SKM-1 (cell line): Measurements from ENCODE around the gene PKP3.
A peak's percentile ranks its signal among the peaks of the same experiment; 100 is the strongest.

Experiments used
- DNase-seq: peaks from one replicate; lab custom pipeline; 2025; ENCODE audit not compliant: unreplicated experiment; lab: John Stamatoyannopoulos, UW

Gene PKP3

GRCh38 chr11:444396-445144 lies 50.6 kb downstream of the PKP3 start:
- DNase-seq: no peak

DNA sequence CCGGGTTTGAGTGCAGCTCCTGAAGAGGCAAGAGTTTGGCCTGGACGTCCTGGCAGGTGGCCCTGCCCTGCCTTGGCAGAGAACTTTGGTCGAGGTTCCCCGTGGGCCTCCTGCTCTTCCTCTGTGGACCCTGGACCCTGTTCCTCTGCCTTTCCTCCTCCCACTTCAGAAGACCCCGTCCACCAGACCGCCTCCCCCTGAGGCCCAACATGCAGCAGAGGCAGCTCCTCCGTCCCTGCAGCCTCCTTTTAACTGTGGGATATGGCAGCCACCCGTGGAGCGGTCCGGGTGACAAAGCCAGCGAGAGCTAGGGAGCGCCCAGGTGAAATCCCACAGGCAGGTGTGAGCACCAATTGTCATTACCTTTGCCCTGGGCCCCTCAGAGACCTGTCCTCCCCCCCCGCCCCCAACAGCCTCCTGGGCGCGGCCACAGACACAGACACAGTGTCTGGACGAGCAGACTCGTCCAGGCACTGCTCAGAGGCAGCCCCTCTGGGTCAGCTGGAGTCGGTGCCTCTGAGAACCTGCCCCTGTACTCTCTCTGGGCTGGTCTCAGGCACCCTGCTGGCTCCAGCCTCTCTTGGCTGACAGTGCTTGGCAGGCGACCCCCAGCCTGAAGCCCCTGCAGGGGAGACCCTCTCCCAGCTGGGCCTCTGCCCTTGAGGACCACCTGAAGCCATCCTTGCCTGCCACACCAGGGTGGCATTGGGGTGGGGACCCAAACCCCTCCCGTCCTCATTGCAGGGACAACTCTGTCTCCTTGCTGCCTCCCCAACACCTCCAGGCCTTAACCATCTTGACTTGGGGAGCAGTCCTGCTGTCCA lies 52.0 kb downstream of the PKP3 start:
- no peak for DNase-seq

GRCh38 chr11:446891-447290 lies 52.9 kb downstream of the PKP3 start:
- DNase-seq: no peak

GRCh38 chr11:447923-448731 lies 54.1 kb downstream of the PKP3 start:
- DNase-seq: peak; percentile 88

DNA sequence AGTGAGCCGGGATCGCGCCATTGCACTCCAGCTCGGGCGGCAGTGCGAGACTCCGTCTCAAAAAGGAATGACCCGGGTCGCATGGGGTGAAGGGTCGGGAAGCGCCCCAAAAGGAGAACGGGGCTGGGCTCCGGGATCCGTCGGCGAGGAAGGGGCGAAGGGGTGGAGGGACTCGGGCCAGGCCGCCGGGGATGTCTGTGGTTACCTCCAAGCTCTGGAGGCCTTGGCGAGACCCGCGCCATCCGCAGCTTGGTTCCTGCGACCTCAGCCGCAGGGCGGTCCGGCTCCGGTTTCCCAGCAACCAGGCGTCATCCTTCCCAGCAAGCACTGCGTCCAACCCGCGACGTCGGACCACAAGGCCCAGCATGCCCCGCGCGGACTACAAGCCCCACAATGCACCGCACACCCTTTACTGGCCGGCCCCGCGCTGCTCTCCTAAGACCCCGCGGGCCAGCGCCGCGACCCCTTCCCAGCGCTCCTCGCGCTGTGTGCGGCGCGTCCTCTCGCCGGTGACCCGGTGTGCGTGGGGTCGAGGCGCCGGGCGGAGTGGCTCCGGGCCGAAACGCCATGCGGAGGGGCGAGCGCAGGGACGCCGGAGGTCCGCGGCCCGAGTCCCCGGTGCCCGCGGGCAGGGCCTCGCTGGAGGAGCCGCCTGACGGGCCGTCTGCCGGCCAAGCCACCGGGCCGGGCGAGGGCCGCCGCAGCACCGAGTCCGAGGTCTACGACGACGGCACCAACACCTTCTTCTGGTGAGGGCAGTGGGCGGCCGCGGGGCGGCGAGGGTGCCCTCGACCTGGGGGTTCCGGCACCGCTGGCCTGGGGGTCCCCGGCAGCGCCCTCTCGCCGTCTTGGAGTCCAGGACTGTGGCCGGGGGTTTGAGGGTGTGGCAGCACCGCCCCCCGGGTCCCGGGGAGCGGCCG lies 56.1 kb downstream of the PKP3 start, which contains the start of gene PTDSS2:
Gene PTDSS2 (plus strand): TSS at position 391 of the 920 bp plus-strand sequence. CDS start 177 bp downstream, at position 568.
- DNase-seq: peak; percentile 93

- no peak for DNase-seq
Observed at GRCh38 chr11:450809-451451, 56.9 kb downstream of the PKP3 start.

- DNase-seq: no peak
Observed at GRCh38 chr11:451738-452137, 57.7 kb downstream of the PKP3 start.

DNA sequence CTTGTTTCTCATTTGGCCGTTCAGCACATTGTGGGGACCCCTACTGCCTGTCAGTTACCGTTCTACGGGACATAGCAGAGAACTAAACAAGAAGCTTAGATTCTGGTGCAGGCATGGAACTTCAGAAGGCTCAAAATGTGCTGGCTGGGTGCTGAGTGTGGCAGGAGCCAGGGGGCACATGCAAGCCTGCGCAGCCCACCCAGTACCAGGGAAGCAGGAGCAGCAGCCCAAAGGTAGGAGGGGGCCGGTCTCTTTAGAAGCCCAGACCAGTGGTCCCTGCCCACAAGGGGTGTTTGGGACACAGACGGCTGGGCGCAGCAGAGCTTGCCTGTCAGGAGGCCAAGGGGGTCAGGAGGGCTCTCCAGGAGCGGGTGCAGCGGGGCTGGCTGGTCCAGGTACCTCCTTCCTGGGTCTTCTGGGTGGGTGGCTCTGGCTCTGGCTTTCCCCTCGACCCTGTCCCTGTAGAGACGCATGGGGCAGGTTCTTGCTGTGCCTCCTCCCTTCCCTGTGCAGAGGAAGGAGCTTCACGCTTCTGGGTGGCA lies 58.3 kb downstream of the PKP3 start:
- no peak for DNase-seq

GRCh38 chr11:452916-453527 lies 59.0 kb downstream of the PKP3 start:
- no peak for DNase-seq

DNA sequence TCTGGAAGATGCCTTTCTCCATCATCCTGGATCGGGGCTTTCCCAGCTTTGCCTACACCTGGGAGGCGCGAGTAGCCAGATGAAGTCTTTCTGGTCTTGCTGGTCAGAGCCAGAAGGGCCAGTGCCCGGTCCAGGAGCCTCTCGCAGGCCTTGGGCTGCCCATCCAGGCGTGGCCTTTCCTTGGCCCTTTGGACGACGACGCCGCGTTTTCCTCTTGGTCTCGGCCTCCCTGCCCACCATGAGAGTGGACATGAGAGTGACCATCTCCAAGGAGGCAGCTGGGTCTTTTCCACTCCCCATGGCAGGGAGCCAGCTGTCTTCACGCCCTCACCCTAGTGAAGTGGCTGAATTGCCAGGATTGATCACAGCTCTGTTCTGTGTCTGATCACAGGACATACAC lies 59.6 kb downstream of the PKP3 start:
- DNase-seq: no peak

- no peak for DNase-seq
Observed at GRCh38 chr11:454043-454442, 60.0 kb downstream of the PKP3 start.
